T-helper 2 cell treated with Interferon-gamma antibody and Interleukin-4, amounts not matched to agents 5 μg/mL and 100 μg/mL, for 36 hours (primary cell): Measurements from ENCODE around the gene SRCAP.
"Not testable (repeated sequence)": the region's sequence is repeated elsewhere in the genome, so short reads cannot be mapped to it uniquely, and the experiment has no call there.

Experiments used
- DNase-seq: peaks from one replicate; pipeline ENCODE4 v3.0.0; 2021; ENCODE audit warnings: low spot score
- H3K27ac Mint-ChIP-seq: one replicate; pipeline ENCODE4 v1.8.0; 2021; ENCODE audit warnings: mild to moderate bottlenecking, mixed read lengths
- H3K27me3 Mint-ChIP-seq: one replicate; pipeline ENCODE4 v1.8.0; 2021; ENCODE audit warnings: low read depth, mixed read lengths
- H3K36me3 Mint-ChIP-seq: one replicate; pipeline ENCODE4 v1.8.0; 2021; ENCODE audit warnings: low read depth, mixed read lengths
- H3K4me1 Mint-ChIP-seq: one replicate; pipeline ENCODE4 v1.8.0; 2021; ENCODE audit warnings: low read depth, mixed read lengths
- H3K4me3 Mint-ChIP-seq: one replicate; pipeline ENCODE4 v1.8.0; 2022; ENCODE audit warnings: mild to moderate bottlenecking, moderate library complexity, mixed read lengths
- H3K9me3 Mint-ChIP-seq: one replicate; pipeline ENCODE4 v1.8.0; 2021; ENCODE audit warnings: mixed read lengths

The SRCAP gene

GRCh38 chr16:30669026-30669902, 29.7 kb upstream of the SRCAP start:
- H3K27me3 Mint-ChIP-seq = no peaks in the 10 kb centered on the region
- no peak for DNase-seq
- no peak overlapping the region for H3K4me3 Mint-ChIP-seq
- no peak overlapping the region for H3K27ac Mint-ChIP-seq
- H3K9me3 Mint-ChIP-seq = no peaks in the 10 kb centered on the region
- no peaks in the 10 kb centered on the region for H3K4me1 Mint-ChIP-seq
- H3K36me3 Mint-ChIP-seq = peaks cover 36% of the 10 kb centered on the region

- no peak for DNase-seq
- Mint-ChIP-seq H3K36me3 (peaks cover 32% of the 10 kb centered on the region), H3K4me3 (no peak overlapping the region), H3K9me3 (no peaks in the 10 kb centered on the region), H3K27ac (no peak overlapping the region), H3K27me3 (no peaks in the 10 kb centered on the region), H3K4me1 (no peaks in the 10 kb centered on the region)
These were observed 28.8 kb upstream of the SRCAP start for GRCh38 chr16:30669903-30670824.

DNA sequence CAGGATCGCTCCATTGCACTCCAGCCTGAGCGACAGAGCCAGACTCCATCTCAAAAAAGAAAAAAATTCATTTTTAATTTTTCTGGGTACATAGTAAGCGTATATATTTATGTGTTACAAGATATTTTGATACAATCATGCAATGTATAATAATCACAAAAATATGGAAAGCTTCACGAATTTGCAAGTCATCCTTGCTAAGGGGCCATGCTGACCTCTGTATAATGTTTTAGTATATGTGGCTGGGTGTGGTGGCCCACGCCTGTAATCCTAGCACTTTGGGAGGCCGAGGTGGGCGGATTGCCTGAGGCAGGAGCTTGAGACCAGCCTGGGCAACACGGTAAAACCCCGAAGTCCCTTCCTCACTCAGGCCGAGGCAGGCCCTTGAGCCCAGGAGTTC, 23.8 kb upstream of the SRCAP start:
- Mint-ChIP-seq H3K4me1 (no peaks in the 10 kb centered on the region), H3K27ac (no peak overlapping the region), H3K27me3 (no peaks in the 10 kb centered on the region), H3K9me3 (no peaks in the 10 kb centered on the region), H3K4me3 (no peak overlapping the region), H3K36me3 (peaks cover 10% of the 10 kb centered on the region)
- no peak for DNase-seq

GRCh38 chr16:30677931-30678585, 20.9 kb upstream of the SRCAP start:
- H3K9me3 Mint-ChIP-seq = no peaks in the 10 kb centered on the region
- H3K4me1 Mint-ChIP-seq = no peaks in the 10 kb centered on the region
- no peaks in the 10 kb centered on the region for H3K27me3 Mint-ChIP-seq
- no peak overlapping the region for H3K27ac Mint-ChIP-seq
- DNase-seq = no peak
- no peaks in the 10 kb centered on the region for H3K36me3 Mint-ChIP-seq
- H3K4me3 Mint-ChIP-seq = no peak overlapping the region

GRCh38 chr16:30678586-30678970, 20.4 kb upstream of the SRCAP start:
- DNase-seq = no peak
- Mint-ChIP-seq H3K27ac (no peak overlapping the region), H3K4me3 (no peak overlapping the region), H3K27me3 (no peaks in the 10 kb centered on the region), H3K9me3 (no peaks in the 10 kb centered on the region), H3K4me1 (no peaks in the 10 kb centered on the region), H3K36me3 (no peaks in the 10 kb centered on the region)

DNA sequence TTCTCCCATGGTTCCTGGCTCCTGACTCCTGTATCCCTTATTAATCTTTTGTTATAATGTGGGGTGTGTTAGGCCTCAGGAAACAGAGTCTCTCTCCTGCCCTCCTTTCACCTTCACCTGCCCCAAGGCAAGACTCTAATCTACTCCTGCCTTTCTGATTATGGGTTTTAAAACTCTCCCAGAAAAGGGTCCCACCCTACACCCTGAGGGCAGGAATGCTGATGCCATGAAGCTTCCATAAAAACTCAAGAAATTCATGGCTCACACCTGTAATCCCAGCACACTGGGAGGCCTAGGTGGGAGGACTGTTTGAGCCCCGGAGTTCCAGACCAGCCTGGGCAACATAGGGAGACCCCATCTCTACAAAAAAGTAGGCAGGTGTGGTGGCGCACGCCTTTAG, 18.6 kb upstream of the SRCAP start:
- Mint-ChIP-seq H3K27me3 (no peaks in the 10 kb centered on the region), H3K9me3 (no peaks in the 10 kb centered on the region), H3K4me3 (no peak overlapping the region), H3K4me1 (no peaks in the 10 kb centered on the region), H3K27ac (no peak overlapping the region), H3K36me3 (no peaks in the 10 kb centered on the region)
- no peak for DNase-seq

- no peak for DNase-seq
- Mint-ChIP-seq H3K4me3 (no peak overlapping the region), H3K27me3 (no peaks in the 10 kb centered on the region), H3K4me1 (peaks cover 7% of the 10 kb centered on the region), H3K9me3 (no peaks in the 10 kb centered on the region), H3K36me3 (no peaks in the 10 kb centered on the region), H3K27ac (no peak overlapping the region)
These were observed 10.3 kb upstream of the SRCAP start for GRCh38 chr16:30688701-30689100.

- Mint-ChIP-seq H3K4me3 (no peak overlapping the region), H3K4me1 (peaks cover 16% of the 10 kb centered on the region), H3K36me3 (no peaks in the 10 kb centered on the region), H3K27ac (no peak overlapping the region), H3K9me3 (no peaks in the 10 kb centered on the region), H3K27me3 (no peaks in the 10 kb centered on the region)
- DNase-seq = no peak
These were observed 7.1 kb upstream of the SRCAP start for GRCh38 chr16:30691907-30692306.

GRCh38 chr16:30692396-30693064, 6.4 kb upstream of the SRCAP start:
- H3K4me1 Mint-ChIP-seq = peaks cover 22% of the 10 kb centered on the region
- no peak overlapping the region for H3K4me3 Mint-ChIP-seq
- H3K9me3 Mint-ChIP-seq = no peaks in the 10 kb centered on the region
- peak overlapping the region; percentile 10 for H3K27ac Mint-ChIP-seq
- H3K36me3 Mint-ChIP-seq = no peaks in the 10 kb centered on the region
- no peak for DNase-seq
- H3K27me3 Mint-ChIP-seq = no peaks in the 10 kb centered on the region

DNA sequence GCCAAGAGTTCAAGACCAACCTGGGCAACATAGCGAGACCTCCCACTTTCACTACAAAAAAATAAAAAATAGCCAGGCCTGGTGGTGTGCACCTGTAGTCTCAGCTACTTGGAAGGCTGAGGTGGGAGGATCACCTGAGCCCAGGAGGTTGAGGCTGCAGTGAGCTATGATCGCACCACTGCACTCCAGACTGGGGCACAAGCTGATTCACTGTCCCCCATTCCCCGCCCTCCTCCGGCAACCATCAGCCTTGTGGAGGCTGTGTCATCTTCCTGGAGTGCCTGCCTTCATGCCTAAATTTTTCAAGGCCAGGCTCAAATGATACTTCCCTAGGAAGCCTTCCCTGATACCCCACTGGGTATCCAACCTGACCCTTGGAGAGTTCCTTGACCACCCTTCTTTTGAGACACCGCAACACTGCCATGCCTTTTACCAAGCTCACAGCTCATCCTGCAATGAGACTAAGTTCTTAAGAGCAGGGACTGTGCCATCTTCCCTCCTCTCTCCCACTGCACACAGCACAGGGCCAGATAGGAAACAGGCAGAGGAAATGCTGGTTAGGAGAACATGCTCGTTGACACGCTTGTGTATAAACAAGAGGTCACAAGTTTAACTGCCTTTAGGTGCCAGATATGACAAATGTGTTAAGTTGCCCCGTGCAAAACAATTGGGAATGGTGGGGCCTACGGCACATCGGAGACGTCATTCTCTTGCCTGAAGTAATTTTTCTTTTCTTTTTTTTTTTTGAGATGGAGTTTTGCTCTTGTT, 3.9 kb upstream of the SRCAP start:
- DNase-seq = no peak
- Mint-ChIP-seq H3K4me3 (no peak overlapping the region), H3K9me3 (no peaks in the 10 kb centered on the region), H3K27me3 (no peaks in the 10 kb centered on the region), H3K27ac (peak overlapping the region; percentile 15), H3K36me3 (peaks cover 12% of the 10 kb centered on the region), H3K4me1 (peaks cover 36% of the 10 kb centered on the region)

DNA sequence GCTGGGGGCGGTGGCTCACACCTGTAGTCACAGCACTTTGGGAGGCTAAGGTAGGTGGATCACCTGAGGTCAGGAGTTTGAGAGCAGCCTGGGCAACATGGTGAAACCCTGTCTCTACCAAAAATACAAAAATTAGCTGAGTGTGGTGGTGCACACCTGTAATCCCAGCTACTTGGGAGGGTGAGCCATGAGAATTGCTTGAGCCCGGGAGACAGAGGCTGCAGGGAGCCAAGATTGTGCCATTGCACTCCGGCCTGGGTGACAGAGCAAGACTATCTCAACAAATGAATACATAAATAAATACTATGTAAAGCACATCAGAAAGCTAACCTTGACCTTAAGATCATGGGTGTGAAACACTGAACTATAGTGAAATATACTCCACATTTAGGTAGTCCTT, 2.3 kb upstream of the SRCAP start:
- not testable (repeated sequence) for DNase-seq, H3K27ac Mint-ChIP-seq, H3K27me3 Mint-ChIP-seq, H3K9me3 Mint-ChIP-seq, H3K4me3 Mint-ChIP-seq
- H3K36me3 Mint-ChIP-seq = peaks cover 24% of the 10 kb centered on the region
- peaks cover 41% of the 10 kb centered on the region for H3K4me1 Mint-ChIP-seq

DNA sequence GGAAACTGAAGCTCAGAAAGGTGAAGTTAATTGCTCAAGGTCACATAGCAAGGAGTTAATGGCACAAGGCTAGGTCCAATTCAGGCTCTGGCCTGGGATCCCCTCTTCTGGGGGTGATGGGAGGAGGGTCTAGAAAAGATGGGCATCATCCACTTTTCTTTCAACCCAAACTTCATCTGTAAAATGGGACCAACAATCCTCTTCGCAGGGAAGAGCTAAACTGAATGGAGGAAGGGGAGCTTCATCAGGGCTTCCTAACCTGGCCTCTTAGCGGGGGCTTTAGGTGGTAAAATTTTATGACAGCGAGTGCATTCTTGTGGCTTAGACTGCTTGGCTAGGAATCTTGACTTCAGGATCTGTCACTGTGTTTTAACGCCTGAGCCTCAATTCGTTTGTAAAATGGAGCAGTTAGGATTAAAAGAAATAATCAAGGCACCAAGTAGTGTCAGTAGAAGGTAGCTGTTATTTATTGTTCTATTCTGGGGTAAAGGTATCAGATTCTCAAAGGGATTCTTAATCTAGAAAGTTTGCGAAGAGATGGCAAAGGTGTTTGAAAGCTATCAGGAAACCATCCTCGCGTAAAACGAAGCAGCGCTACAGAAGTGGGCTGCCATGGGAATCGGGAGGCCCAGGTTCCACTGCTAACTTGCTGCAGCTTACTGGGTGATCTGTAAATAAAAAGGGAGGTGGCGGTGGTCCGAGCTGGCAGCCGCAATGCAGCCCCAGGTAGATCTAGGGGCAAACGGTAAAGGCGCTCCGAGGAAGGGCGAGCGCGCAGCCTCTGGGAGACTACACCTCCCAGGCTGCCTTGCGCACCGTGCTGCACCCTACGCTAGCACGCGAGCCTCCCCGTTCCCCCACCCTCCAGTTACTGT, 1.5 kb upstream of the SRCAP start:
- H3K36me3 Mint-ChIP-seq = peaks cover 25% of the 10 kb centered on the region
- no peaks in the 10 kb centered on the region for H3K27me3 Mint-ChIP-seq
- peak overlapping the region; percentile 99 for H3K4me3 Mint-ChIP-seq
- no peaks in the 10 kb centered on the region for H3K9me3 Mint-ChIP-seq
- peak overlapping the region; percentile 100 for H3K27ac Mint-ChIP-seq
- DNase-seq = no peak
- H3K4me1 Mint-ChIP-seq = peaks cover 40% of the 10 kb centered on the region
